ENCODE data around the gene VEGFA. TPM values are rescaled to one million over a fixed set of nuclear protein-coding genes. Genes with fewer than 3 reads are reported as not detected.

The VEGFA gene
- total RNA-seq, 1 donor from 2014 or later = 31.2 TPM

GRCh38 chr6:43829470-43829869 is 59.5 kb downstream of the VEGFA start:
- TF ChIP-seq CTCF (conservative IDR thresholded peaks at IDR 0.05) = no peak
- Mint-ChIP-seq H3K4me1 (peaks cover 2% of the 10 kb centered on the region), H3K4me3 (no peak overlapping the region), H3K27me3 (ENCODE audit: low read depth) (no peaks in the 10 kb centered on the region), H3K27ac (ENCODE audit: unreplicated experiment) (no peak overlapping the region), H3K36me3 (ENCODE audit: low read depth) (no peaks in the 10 kb centered on the region), H3K9me3 (no peaks in the 10 kb centered on the region)
- DNase-seq (ENCODE audit: low read depth, low spot score) = no peak

GRCh38 chr6:43830775-43831174 is 60.8 kb downstream of the VEGFA start:
- H3K4me1 Mint-ChIP-seq = peaks cover 15% of the 10 kb centered on the region
- no peak for TF ChIP-seq CTCF (conservative IDR thresholded peaks at IDR 0.05)
- H3K4me3 Mint-ChIP-seq = no peak overlapping the region
- no peaks in the 10 kb centered on the region for H3K36me3 Mint-ChIP-seq (ENCODE audit: low read depth)
- DNase-seq (ENCODE audit: low read depth, low spot score) = no peak
- no peaks in the 10 kb centered on the region for H3K27me3 Mint-ChIP-seq (ENCODE audit: low read depth)
- H3K27ac Mint-ChIP-seq (ENCODE audit: unreplicated experiment) = no peak overlapping the region
- no peaks in the 10 kb centered on the region for H3K9me3 Mint-ChIP-seq

GRCh38 chr6:43831191-43831590 is 61.2 kb downstream of the VEGFA start:
- Mint-ChIP-seq H3K27me3 (ENCODE audit: low read depth) (no peaks in the 10 kb centered on the region), H3K27ac (ENCODE audit: unreplicated experiment) (no peak overlapping the region), H3K4me1 (peaks cover 19% of the 10 kb centered on the region), H3K4me3 (no peak overlapping the region), H3K9me3 (no peaks in the 10 kb centered on the region), H3K36me3 (ENCODE audit: low read depth) (no peaks in the 10 kb centered on the region)
- no peak for DNase-seq (ENCODE audit: low read depth, low spot score)
- TF ChIP-seq CTCF (conservative IDR thresholded peaks at IDR 0.05) = no peak

GRCh38 chr6:43833223-43833995 is 63.4 kb downstream of the VEGFA start:
- Mint-ChIP-seq H3K27me3 (ENCODE audit: low read depth) (no peaks in the 10 kb centered on the region), H3K4me1 (peaks cover 29% of the 10 kb centered on the region), H3K4me3 (no peak overlapping the region), H3K36me3 (ENCODE audit: low read depth) (no peaks in the 10 kb centered on the region), H3K27ac (ENCODE audit: unreplicated experiment) (peak overlapping the region; percentile 40), H3K9me3 (no peaks in the 10 kb centered on the region)
- no peak for DNase-seq (ENCODE audit: low read depth, low spot score)
- TF ChIP-seq CTCF (conservative IDR thresholded peaks at IDR 0.05) = no peak

GRCh38 chr6:43833996-43834390 is 64.0 kb downstream of the VEGFA start:
- H3K27me3 Mint-ChIP-seq (ENCODE audit: low read depth) = no peaks in the 10 kb centered on the region
- no peaks in the 10 kb centered on the region for H3K9me3 Mint-ChIP-seq
- no peak for DNase-seq (ENCODE audit: low read depth, low spot score)
- no peak for TF ChIP-seq CTCF (conservative IDR thresholded peaks at IDR 0.05)
- H3K36me3 Mint-ChIP-seq (ENCODE audit: low read depth) = no peaks in the 10 kb centered on the region
- no peak overlapping the region for H3K4me3 Mint-ChIP-seq
- H3K27ac Mint-ChIP-seq (ENCODE audit: unreplicated experiment) = no peak overlapping the region
- H3K4me1 Mint-ChIP-seq = peaks cover 29% of the 10 kb centered on the region
